Measurements from ENCODE around the gene DHRS7.

GRCh38 chr14:60210703-60211102 is 45.5 kb upstream of the DHRS7 start:
- TF ChIP-seq EP300 (IDR thresholded peaks at IDR 0.05) (no peak), CTCF (IDR thresholded peaks at IDR 0.05) (no peak)

Measured in upper lobe of left lung (tissue), 4 donors.